HEK293T (cell line): ENCODE measurements around the gene CCDC187.

Experiments used
- CTCF ChIA-PET: fragments of 350-600 bp; formaldehyde crosslinking; extraction: SDS; loops from one replicate; lab custom pipeline; 2021; ENCODE audit warnings: antibody characterized with exemption, inconsistent platforms; lab: Yijun Ruan, JAX
- POLR2A ChIA-PET: fragments of 350-600 bp; formaldehyde crosslinking; extraction: SDS; loops from one replicate; lab custom pipeline; 2020; ENCODE audit warnings: antibody characterized with exemption, inconsistent platforms; lab: Yijun Ruan, JAX
- DNase-seq: peaks from one replicate; pipeline ENCODE4 v3.0.0; 2012; ENCODE audit warnings: mixed read lengths; ENCODE audit errors: extremely low spot score
- ARNT ChIP-seq: fragments of 450-650 bp; IDR thresholded peaks from 2 replicates; pipeline ENCODE4 v1.6.1; 2017; ENCODE audit warnings: mild to moderate bottlenecking
- BHLHE40 ChIP-seq: fragments of 450-650 bp; IDR thresholded peaks from 2 replicates; pipeline ENCODE4 v1.6.1; 2016; ENCODE audit warnings: mild to moderate bottlenecking, moderate library complexity, borderline replicate concordance
- CTBP1 ChIP-seq: fragments of 450-650 bp; IDR thresholded peaks from 2 replicates; pipeline ENCODE4 v1.6.1; 2016; ENCODE audit warnings: borderline replicate concordance
- ELF4 ChIP-seq: fragments of 450-650 bp; IDR thresholded peaks from 2 replicates; pipeline ENCODE4 v1.6.1; 2017; ENCODE audit warnings: antibody characterized with exemption
- FOXA1 ChIP-seq: fragments of 450-650 bp; IDR thresholded peaks from 2 replicates; pipeline ENCODE4 v1.6.1; 2016; ENCODE audit warnings: mild to moderate bottlenecking
- FOXK2 ChIP-seq: fragments of 450-650 bp; IDR thresholded peaks from 2 replicates; pipeline ENCODE4 v1.6.1; 2016; ENCODE audit warnings: mild to moderate bottlenecking
- FOXM1 ChIP-seq: fragments of 450-650 bp; IDR thresholded peaks from 2 replicates; pipeline ENCODE4 v1.6.1; 2017; ENCODE audit warnings: mild to moderate bottlenecking, borderline replicate concordance
- HDGF ChIP-seq: fragments of 450-650 bp; IDR thresholded peaks from 2 replicates; pipeline ENCODE4 v1.6.1; 2017; ENCODE audit warnings: antibody characterized with exemption, borderline replicate concordance
- L3MBTL2 ChIP-seq: fragments of 450-650 bp; conservative IDR thresholded peaks from 2 replicates; pipeline ENCODE4 v1.6.1; 2016; ENCODE audit warnings: mild to moderate bottlenecking
- LEF1 ChIP-seq: fragments of 450-650 bp; IDR thresholded peaks from 2 replicates; pipeline ENCODE4 v1.6.1; 2017; ENCODE audit warnings: mild to moderate bottlenecking, borderline replicate concordance
- NFRKB ChIP-seq: fragments of 450-650 bp; IDR thresholded peaks from 2 replicates; pipeline ENCODE4 v1.6.1; 2016; ENCODE audit warnings: mild to moderate bottlenecking, moderate library complexity
- SP1 ChIP-seq: fragments of 450-650 bp; IDR thresholded peaks from 2 replicates; pipeline ENCODE4 v1.6.1; 2017
- SUZ12 ChIP-seq: fragments of 450-650 bp; IDR thresholded peaks from 2 replicates; pipeline ENCODE4 v1.6.1; 2016; ENCODE audit warnings: mild to moderate bottlenecking
- TARDBP ChIP-seq: fragments of 450-650 bp; IDR thresholded peaks from 2 replicates; pipeline ENCODE4 v1.6.1; 2016
- ZNF384 ChIP-seq: fragments of 450-650 bp; IDR thresholded peaks from 2 replicates; pipeline ENCODE4 v1.6.1; 2016
- TF ChIP-seq, protein P1 (sequence below): fragments of 450-650 bp; IDR thresholded peaks from 2 replicates; pipeline ENCODE4 v1.6.1; 2016

CCDC187 gene

DNA sequence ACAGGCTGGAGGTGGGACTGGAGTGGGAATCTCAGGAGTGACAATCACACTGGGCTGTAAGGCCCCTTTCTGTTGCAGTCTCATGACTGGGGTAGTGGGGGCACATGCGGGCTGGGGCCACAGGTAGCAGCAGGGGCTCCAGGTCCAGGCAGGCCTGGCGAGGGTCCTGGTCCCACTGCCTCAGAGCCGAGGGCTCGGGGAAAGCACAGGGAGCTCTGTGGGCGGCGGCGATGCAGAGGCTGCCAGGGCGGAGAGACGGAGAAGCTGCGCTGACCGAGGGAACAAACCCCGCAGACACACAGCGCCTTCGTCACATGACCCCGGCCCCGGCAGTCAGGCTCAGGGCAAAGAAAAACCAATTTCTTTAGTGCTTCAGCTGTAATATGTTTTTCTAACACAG, 93.6 kb downstream of the CCDC187 start:
- ChIA-PET POLR2A (no interaction called here), CTCF (no interaction called here)
- TF ChIP-seq, protein P1, sequence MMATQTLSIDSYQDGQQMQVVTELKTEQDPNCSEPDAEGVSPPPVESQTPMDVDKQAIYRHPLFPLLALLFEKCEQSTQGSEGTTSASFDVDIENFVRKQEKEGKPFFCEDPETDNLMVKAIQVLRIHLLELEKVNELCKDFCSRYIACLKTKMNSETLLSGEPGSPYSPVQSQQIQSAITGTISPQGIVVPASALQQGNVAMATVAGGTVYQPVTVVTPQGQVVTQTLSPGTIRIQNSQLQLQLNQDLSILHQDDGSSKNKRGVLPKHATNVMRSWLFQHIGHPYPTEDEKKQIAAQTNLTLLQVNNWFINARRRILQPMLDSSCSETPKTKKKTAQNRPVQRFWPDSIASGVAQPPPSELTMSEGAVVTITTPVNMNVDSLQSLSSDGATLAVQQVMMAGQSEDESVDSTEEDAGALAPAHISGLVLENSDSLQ = no peak
- TF ChIP-seq ZNF384 (no peak), ELF4 (no peak), SUZ12 (no peak), ARNT (no peak)
- no peak for DNase-seq

DNA sequence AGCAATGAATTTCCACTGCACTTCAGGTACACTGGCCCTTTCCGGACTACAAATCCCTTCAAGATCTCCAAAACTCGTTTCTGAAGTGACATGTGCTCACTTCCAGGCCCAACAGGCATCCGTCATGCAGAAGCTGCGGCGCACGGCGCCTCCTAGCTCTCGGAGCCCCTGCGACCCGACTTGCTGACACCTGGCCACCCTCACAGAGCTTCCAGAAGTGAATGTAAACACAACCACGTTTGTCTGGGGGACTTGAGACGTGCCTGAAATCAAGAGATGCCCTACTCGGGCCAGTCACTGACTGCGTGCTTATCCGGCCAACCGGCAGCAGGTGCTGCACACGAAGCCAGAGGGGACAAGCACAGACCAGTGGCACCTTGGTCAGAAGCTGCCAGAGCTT, 94.1 kb downstream of the CCDC187 start:
- ChIA-PET CTCF (no interaction called here), POLR2A (no interaction called here)
- DNase-seq = no peak
- TF ChIP-seq FOXK2 (no peak), SP1 (no peak), FOXA1 (no peak), BHLHE40 (no peak), SUZ12 (no peak), HDGF (no peak), L3MBTL2 (no peak), TARDBP (no peak), NFRKB (no peak), ELF4 (no peak), ARNT (no peak), CTBP1 (no peak), ZNF384 (no peak), FOXM1 (no peak), LEF1 (no peak)
- TF ChIP-seq, protein P1 = no peak

DNA sequence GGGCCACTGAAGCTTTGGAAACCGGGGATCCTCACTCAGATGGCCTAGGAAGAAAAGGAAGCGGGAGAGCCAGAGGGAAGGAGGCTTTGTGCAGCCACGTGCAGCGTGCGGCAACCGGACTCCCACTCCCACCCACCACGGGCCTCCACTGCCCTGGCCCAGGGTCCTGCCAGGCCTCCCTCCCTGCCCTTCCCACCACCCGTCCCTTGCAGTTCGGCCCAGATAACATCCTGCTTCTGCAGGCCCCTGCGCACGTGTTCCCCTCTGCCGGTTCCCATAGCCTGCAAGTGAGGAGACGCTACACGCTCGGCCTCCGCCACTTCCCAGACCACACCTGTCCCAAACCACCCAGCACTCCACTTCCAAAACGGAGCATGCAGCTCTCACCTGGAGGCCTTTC, 94.7 kb downstream of the CCDC187 start:
- ChIA-PET POLR2A (no interaction called here), CTCF (no interaction called here)
- no peak for TF ChIP-seq ARNT
- no peak for TF ChIP-seq L3MBTL2
- TF ChIP-seq NFRKB = no peak
- TF ChIP-seq, protein P1 = no peak
- no peak for TF ChIP-seq TARDBP
- no peak for TF ChIP-seq FOXK2
- no peak for TF ChIP-seq HDGF
- TF ChIP-seq ZNF384 = no peak
- TF ChIP-seq LEF1 = no peak
- no peak for TF ChIP-seq ELF4
- no peak for TF ChIP-seq FOXM1
- no peak for TF ChIP-seq FOXA1
- no peak for DNase-seq

DNA sequence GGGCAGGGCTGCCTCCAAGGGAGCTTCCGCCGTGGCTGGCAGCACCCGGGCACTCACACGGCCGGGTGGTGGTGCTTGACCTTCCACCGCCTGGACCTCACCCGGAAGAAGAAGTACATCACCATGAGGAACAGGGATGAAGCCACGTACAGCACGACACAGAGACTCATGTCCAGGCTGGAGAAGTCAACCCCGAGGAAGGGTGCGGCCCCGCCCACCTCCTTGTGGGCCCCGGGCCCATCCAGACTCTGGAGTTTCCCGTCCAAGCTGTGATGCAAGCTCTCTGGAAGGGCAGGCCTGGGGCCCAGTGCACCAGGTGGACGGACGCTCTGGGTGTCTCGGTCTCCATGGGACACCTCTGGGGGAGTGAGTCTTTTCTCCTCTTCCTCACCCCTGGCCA, 95.2 kb downstream of the CCDC187 start:
- no peak for DNase-seq
- ChIA-PET CTCF (no interaction called here), POLR2A (no interaction called here)
- TF ChIP-seq BHLHE40 (no peak), L3MBTL2 (no peak), SP1 (no peak), FOXA1 (no peak), NFRKB (no peak), ELF4 (no peak), ZNF384 (no peak)
- TF ChIP-seq, protein P1 = no peak

DNA sequence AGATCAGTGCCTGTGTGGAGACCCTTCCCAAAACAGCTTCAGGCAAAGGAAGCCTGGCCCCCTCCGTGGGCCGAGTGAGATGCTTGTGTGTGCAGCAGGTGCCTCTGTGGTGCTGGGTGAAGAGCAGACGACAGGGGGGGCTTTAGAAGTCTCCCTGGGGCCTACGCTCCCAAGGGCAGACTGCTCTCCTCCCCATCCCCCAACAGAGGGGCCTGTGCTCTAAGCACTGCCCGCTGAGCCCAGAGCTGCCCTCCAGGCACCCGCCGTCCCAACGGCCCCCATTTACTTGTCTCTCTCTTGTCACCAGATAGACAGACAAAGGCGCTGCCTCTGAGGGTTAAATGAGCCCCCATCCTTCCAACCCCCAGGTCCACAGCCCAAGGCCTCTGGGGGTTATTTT, 96.3 kb downstream of the CCDC187 start:
- DNase-seq = no peak
- TF ChIP-seq FOXM1 (no peak), ELF4 (no peak), TARDBP (no peak), ZNF384 (no peak), FOXA1 (no peak), HDGF (no peak), BHLHE40 (no peak), SP1 (no peak), LEF1 (no peak), FOXK2 (no peak), L3MBTL2 (no peak), ARNT (no peak), NFRKB (no peak), CTBP1 (no peak), SUZ12 (no peak)
- TF ChIP-seq, protein P1 = no peak
- POLR2A ChIA-PET = no interaction called here
- CTCF ChIA-PET = no interaction called here
